Hematopoietic multipotent progenitor cell (in vitro differentiated cells): Measurements from ENCODE around the gene ADGRL2. TPM values are rescaled to one million over a fixed set of nuclear protein-coding genes. Genes with fewer than 3 reads are reported as not detected.

ENCODE experiments used
- DNase-seq, 3 donors: peaks; one replicate each; pipeline ENCODE4 v3.0.0-alpha.2; 2011 to 2015; ENCODE audit warnings: low read depth in 2 of 3, low spot score in 2 of 3
- total RNA-seq: library from RNA; depleted of rRNA; stranded (reverse); fragments of >200 nt; gene quantifications from one replicate; pipeline ENCODE4 v1.2.3, GENCODE V29; 2012

The ADGRL2 gene
- total RNA-seq, 1 donor = under 0.01 TPM

- no peak for DNase-seq
Measured at GRCh38 chr1:81899214-81899821, 98.6 kb downstream of the ADGRL2 start.

- no peak for DNase-seq
Measured at GRCh38 chr1:81907575-81907974, 106.8 kb downstream of the ADGRL2 start.

GRCh38 chr1:81912383-81912782 is 111.6 kb downstream of the ADGRL2 start:
- no peak for DNase-seq

- DNase-seq = no peak
Measured at GRCh38 chr1:81915937-81916336, 115.2 kb downstream of the ADGRL2 start.

GRCh38 chr1:81920245-81920740 is 119.6 kb downstream of the ADGRL2 start:
- DNase-seq = no peak

GRCh38 chr1:81920886-81921285 is 120.2 kb downstream of the ADGRL2 start:
- no peak for DNase-seq

GRCh38 chr1:81921344-81921743 is 120.6 kb downstream of the ADGRL2 start:
- no peak for DNase-seq

GRCh38 chr1:81921851-81922462 is 121.2 kb downstream of the ADGRL2 start:
- no peak for DNase-seq

GRCh38 chr1:81922955-81923354 is 122.2 kb downstream of the ADGRL2 start:
- DNase-seq = no peak

GRCh38 chr1:81929106-81929505 is 128.4 kb downstream of the ADGRL2 start:
- no peak for DNase-seq

- DNase-seq = no peak
Measured at GRCh38 chr1:81936853-81937252, 136.1 kb downstream of the ADGRL2 start.

- no peak for DNase-seq
Measured at GRCh38 chr1:81937791-81938450, 137.2 kb downstream of the ADGRL2 start.

GRCh38 chr1:81948495-81948894 is 147.8 kb downstream of the ADGRL2 start:
- DNase-seq = no peak

GRCh38 chr1:81949421-81949820 is 148.7 kb downstream of the ADGRL2 start:
- DNase-seq = no peak

- no peak for DNase-seq
Measured at GRCh38 chr1:81950037-81950436, 149.3 kb downstream of the ADGRL2 start.

- no peak for DNase-seq
Measured at GRCh38 chr1:81950591-81951244, 150.0 kb downstream of the ADGRL2 start.

- DNase-seq = no peak
Measured at GRCh38 chr1:81954534-81955020, 153.8 kb downstream of the ADGRL2 start.

- no peak for DNase-seq
Measured at GRCh38 chr1:81967951-81968350, 167.2 kb downstream of the ADGRL2 start.

GRCh38 chr1:81970416-81970815 is 169.7 kb downstream of the ADGRL2 start:
- DNase-seq = no peak

- DNase-seq = no peak
Measured at GRCh38 chr1:81974222-81974841, 173.6 kb downstream of the ADGRL2 start.
